Fibroblast of mammary gland (primary cell): Measurements from ENCODE around the gene MRGPRD.

Experiments used
- DNase-seq: peaks from one replicate; pipeline ENCODE4 v3.0.0-alpha.2; 2010; ENCODE audit warnings: low read depth
- H3K4me3 ChIP-seq: 2 replicates; pipeline ENCODE4 v1.5.1; 2011; ENCODE audit warnings: low read depth, mild to moderate bottlenecking, low read length, moderate library complexity; ENCODE audit not compliant: control insufficient read depth
- CTCF ChIP-seq: conservative IDR thresholded peaks from 2 replicates; pipeline ENCODE4 v1.5.1; 2011; ENCODE audit warnings: low read depth, low read length, inconsistent platforms; ENCODE audit not compliant: control insufficient read depth, insufficient read depth

MRGPRD gene

GRCh38 chr11:68935066-68935465 is 45.7 kb downstream of the MRGPRD start:
- H3K4me3 ChIP-seq, result no peak overlapping the region
- TF ChIP-seq CTCF, result no peak
- no peak for DNase-seq

- no peak for DNase-seq
- no peak for TF ChIP-seq CTCF
- no peak overlapping the region for H3K4me3 ChIP-seq
Measured at GRCh38 chr11:68934666-68935065, 46.1 kb downstream of the MRGPRD start.

- no peak overlapping the region for H3K4me3 ChIP-seq
- DNase-seq, result no peak
- no peak for TF ChIP-seq CTCF
Measured at GRCh38 chr11:68934321-68934645, 46.5 kb downstream of the MRGPRD start.

GRCh38 chr11:68933605-68934320 is 47.0 kb downstream of the MRGPRD start:
- no peak overlapping the region for H3K4me3 ChIP-seq
- no peak for DNase-seq
- TF ChIP-seq CTCF, result no peak

GRCh38 chr11:68932933-68933577 is 47.7 kb downstream of the MRGPRD start:
- H3K4me3 ChIP-seq, result no peak overlapping the region
- no peak for TF ChIP-seq CTCF

GRCh38 chr11:68932358-68932757 is 48.4 kb downstream of the MRGPRD start:
- DNase-seq, result no peak
- TF ChIP-seq CTCF, result no peak
- H3K4me3 ChIP-seq, result no peak overlapping the region

More at GRCh38 chr11:68932933-68933577, 47.7 kb downstream of the MRGPRD start:
- DNase-seq, result no peak
